Cerebellar nuclear complex (tissue), 1 donor: ENCODE data around the gene BPIFB2.

Experiments
- DNase-seq, 2 experiments: peaks; one replicate each; lab custom pipeline; 2025; lab: John Stamatoyannopoulos, UW

The BPIFB2 gene

DNA sequence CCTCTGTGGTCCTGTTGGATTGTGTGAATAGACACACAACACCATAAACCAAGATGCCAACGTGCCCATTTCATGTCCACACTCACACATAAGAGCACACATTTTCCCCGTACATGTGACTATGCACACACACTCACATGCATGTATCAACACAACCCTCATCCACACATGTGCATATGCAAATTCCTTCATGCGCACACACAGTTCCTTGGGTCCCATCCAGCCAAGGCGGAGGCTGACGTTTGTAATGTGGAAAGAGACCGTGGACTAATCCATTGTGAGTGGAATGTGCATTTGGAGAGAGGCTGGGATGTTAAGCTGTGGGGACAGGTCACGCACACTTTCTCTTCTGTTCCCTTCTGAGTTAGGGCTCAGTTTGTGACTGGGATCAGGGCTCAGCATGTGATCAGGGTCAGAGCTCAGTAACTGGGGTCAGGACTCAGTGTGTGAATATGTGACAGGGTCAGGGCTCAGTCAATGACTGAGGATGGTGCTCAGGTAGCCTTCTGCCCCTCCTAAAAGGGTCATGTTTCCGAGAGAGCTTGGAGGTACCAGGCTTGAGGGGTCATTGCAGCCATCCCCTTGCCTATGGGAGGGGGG lies 628 bp upstream of the BPIFB2 start:
- DNase-seq: no peak

- DNase-seq: no peak
These were observed 1.1 kb downstream of the BPIFB2 start for GRCh38 chr20:33008336-33009213.

GRCh38 chr20:33009214-33010132 lies 2.0 kb downstream of the BPIFB2 start:
- DNase-seq: no peak

DNA sequence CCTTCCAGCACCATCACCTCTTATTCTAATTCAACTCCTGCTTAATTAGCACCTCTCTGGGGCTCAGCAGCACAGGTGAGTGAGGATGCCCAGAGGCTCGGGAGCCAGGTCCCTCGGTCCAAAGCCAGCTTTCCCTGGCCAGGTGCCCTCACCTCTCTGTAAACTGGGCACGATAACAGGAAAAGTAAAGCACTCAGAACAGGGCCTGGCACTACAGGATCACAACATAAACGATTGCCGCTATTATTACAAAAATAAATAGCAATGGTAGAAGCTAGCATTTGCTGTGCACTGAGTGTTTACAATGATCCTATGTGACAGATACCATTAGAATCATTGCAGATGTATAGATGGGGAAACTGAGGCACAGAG lies 2.6 kb downstream of the BPIFB2 start:
- DNase-seq: no peak

GRCh38 chr20:33010674-33011449 lies 3.4 kb downstream of the BPIFB2 start:
- DNase-seq: no peak

DNA sequence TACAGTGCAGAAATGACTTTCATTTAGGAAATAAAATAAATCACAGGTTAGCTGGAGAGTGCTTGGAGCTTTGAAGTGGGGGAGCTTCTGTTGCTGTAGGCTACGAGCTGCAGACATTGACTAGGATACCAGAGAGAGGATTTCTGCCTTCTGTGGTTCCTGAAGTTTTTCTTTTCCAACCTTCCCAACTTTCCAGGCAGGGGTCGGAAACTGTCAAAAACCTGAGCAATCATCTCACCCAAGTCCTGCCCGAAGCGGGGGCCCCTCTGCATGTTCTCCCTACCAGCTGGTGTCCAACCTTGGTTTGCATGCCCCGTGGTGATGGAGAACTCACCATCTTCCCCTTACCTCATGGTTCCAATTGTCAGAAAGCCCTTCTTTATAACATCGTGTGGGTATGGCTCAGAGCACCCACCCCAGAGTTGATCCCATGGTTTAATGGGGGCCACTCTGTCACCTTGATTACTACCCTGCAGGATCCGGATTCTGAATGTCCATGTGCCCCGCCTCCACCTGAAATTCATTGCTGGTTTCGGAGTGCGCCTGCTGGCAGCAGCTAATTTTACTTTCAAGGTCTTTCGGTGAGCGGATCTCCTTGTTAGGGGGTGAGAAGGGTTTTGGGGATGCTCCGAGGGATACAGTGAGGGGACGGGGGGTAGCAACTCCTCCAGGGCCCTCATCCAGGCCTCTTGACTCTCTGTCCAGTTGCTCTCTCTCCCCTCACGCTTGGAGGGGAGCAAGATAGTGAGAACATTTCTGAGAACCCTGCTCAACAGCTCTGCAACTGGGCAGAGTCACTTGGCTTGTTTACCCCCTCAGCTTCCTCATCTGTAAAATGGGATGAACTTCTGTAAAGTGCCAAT lies 5.1 kb downstream of the BPIFB2 start:
- DNase-seq: no peak

DNA sequence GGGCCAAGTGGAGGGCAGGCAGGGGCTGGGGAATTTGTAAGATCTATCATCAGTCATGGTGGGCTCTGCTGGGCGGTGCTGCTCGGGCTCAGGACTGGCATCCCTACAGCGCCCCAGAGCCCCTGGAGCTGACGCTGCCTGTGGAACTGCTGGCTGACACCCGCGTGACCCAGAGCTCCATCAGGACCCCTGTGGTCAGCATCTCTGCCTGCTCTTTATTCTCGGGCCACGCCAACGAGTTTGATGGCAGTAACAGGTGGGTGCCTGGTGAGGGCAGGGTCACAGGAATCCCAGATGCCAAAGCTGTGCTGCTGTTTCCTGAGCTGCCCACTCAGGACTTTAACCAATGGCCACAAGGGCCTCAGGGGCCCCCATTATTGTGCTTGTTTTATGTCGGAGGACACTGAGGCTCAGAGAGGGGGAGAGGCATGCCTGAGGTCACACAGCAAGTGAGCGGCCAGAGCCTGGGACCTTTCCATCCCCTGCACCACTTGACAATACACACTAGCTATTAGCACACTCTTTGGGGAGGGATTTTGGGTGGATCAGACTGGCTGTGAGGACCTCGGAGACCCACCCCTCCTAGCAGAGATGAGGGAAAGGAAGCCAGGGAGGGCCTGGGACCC lies 6.3 kb downstream of the BPIFB2 start:
- DNase-seq: no peak

DNA sequence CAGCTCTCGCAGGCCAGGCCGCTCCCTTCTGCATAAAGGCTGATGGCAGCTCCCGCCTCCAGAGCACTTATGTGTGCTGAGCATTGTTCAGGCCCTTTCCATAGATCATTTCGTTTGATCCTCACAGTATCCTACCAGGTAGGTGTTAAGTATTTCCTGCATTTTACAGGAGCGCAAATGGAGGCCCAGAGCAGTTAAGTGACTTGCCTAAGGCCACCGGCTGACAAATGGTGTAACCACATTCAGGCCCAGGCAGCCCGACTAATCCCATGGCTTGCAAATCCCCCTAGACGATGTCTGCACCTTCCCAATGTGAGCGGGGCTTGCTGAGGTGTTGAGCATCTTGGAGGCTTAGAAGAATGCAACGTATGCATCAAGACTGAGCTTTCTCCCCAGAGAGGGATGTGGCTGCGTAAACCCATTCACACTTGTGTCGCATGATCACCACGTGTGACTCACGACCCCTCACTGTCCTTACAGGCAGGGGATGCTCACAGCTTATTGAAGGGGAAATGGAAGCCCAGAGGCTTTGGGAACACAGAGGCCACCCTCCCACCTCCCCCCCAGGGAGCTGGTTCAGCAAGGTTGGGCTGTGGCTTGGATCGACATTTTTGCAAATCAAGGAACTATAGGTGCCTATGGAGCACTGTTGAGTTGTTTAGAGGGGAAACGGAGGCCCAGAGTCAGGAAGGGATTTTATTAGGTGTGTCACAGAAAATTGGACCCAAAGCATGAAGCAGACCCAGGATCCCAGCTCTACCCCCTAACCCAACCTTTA lies 7.0 kb downstream of the BPIFB2 start:
- DNase-seq: no peak

- DNase-seq: no peak
These were observed 7.6 kb downstream of the BPIFB2 start for GRCh38 chr20:33015114-33015484.

GRCh38 chr20:33015700-33016580 lies 8.4 kb downstream of the BPIFB2 start:
- no peak for DNase-seq

DNA sequence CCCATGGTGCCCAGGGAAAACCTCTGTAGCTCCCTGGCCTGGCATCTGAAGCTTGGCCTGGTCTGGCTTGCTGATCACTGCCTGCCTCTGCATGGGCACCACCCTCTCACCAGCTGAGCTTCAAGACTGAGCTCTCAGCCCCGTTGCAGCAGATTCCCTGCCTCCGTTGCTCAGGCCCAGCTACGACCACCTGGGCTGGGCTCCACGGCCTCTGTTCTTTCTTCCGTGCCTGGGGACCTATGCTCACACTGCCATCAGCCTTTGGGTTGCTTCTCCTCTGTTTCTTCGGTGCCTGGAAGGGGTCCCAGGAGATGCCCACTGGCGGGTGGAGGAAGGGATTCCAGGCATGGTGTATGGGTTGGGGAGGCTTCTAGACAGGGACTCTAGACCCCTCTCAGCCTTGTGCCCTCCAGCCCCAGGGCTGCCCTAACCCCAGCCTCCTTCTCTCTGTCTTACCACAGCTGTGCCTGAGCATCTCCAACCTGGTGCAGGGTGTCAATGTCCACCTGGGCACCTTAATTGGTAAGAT lies 9.1 kb downstream of the BPIFB2 start:
- DNase-seq: no peak

DNA sequence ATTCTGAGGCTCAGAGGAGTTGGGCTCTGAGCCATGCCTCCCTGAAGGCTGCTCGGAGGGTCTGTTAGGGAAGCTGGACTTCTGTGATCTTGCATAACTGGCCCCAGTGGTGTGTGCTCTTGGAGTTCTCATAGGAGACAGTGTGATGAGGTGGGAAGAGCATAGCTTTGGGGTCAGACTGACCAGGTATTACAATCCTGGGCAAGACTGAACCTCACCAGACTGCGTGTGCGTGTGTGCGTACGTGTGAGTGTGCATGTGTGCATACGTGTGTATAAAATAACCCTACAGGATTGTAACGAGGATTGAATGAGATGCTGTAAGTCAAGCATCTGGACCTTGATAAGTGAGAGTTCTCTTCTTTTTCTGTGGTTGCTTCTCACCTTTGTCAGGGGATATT lies 10.0 kb downstream of the BPIFB2 start:
- no peak for DNase-seq

DNA sequence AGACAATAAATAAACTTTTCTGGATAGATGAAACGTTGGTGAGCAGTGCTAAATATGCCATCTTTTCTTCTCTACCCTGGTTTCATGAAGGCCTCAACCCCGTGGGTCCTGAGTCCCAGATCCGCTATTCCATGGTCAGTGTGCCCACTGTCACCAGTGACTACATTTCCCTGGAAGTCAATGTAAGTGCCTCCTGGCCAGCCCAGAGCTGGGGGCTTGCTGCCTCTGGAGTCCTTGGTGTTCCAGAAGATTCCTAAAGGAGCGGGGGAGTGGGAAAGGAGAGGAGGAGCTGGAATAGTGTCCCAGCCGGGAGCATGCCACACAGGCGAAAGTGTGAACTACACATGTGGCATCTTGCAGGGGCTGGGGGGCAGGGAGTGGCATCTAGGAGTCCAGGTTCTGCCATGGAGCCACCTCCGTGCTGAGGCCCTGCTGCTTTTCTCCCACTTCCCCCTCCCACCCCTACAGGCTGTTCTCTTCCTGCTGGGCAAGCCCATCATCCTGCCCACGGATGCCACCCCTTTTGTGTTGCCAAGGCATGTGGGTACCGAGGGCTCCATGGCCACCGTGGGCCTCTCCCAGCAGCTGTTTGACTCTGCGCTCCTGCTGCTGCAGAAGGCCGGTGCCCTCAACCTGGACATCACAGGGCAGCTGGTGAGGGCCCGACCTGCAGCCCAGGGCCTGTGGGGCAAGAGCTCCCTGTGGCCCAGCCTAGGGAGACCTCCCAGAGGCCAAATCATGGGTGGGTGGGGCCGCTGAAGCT lies 10.8 kb downstream of the BPIFB2 start:
- no peak for DNase-seq

DNA sequence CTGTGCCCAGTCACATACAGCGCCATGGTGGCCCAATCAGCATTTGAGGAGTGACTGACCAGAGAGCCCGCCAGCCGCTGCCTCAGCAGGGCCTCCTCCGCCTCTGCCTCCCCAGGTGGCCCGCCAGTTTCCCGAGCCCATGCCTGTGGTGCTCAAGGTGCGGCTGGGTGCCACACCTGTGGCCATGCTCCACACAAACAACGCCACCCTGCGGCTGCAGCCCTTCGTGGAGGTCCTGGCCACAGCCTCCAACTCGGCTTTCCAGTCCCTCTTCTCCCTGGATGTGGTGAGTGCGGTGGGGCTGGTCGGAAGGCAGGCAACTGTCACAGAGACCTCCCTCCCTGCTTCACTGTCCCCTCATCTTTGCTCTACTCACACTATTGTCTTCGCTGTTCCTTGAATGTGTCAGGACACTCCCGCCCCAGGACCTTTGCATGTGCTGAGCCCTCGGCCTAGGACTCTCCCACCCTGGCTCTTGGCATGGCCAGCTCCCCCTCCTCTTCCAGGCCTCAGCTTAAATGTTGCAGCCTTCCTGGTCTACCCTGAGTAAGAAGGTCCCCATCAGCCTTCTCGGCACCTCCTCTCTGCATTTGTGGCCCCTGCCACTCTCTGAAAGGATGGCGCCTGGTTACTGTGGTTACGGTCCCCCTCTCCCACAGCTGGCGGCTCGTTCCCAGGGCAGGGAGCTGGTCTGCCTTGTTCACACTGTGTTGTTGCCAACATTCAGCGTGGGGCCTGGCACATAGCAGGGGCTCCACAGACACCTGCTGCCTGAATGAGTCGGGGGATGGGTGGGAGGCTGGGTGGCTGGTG lies 12.2 kb downstream of the BPIFB2 start:
- DNase-seq: no peak

GRCh38 chr20:33020278-33021161 lies 13.0 kb downstream of the BPIFB2 start:
- no peak for DNase-seq

- DNase-seq: no peak
These were observed 14.4 kb downstream of the BPIFB2 start for GRCh38 chr20:33021879-33022278.
